ENCODE data around the gene PUS3.

DNA sequence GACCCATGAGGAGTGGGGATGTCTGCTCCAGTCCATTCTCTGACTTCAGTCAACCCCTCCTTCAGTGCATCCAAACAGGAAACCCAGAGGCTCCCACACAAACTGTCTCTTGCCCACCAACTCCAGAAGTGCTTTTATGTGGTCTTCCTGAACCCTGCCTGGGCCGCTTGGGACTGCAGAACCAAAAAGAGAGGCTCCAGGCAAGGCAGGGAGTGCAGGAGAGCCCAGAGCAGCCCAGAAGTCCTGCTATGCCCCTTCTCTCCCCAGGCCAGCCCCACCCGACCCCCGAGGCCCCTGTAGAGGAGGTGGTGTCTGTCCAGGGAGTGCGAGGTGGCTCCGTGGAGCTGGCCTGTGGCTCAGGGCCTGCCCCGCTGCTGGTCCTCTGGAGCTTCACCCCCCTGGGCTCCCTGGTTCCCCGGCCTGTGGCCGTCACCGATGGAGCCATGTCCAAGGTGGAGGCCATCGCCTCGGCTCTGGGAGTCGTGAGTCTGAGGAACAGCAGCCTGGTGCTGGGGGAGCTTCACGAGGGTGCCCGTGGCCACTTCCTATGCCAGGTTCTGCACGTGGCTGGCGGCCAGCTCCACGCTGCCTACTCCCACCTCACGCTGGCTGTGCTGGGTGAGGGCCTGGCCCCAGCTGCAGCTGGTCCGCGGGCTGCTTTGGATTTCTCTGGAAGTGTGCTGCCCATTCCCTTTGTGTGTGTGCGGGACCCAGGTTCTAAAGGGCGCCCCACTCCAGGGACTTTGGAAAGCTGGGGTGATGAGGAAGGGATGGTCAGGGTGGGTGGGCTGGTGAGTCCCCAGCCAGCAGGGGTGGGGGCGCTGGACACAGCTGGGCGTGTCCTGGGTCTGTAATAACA, 44.6 kb upstream of the PUS3 start:
- TF ChIP-seq, protein P1, sequence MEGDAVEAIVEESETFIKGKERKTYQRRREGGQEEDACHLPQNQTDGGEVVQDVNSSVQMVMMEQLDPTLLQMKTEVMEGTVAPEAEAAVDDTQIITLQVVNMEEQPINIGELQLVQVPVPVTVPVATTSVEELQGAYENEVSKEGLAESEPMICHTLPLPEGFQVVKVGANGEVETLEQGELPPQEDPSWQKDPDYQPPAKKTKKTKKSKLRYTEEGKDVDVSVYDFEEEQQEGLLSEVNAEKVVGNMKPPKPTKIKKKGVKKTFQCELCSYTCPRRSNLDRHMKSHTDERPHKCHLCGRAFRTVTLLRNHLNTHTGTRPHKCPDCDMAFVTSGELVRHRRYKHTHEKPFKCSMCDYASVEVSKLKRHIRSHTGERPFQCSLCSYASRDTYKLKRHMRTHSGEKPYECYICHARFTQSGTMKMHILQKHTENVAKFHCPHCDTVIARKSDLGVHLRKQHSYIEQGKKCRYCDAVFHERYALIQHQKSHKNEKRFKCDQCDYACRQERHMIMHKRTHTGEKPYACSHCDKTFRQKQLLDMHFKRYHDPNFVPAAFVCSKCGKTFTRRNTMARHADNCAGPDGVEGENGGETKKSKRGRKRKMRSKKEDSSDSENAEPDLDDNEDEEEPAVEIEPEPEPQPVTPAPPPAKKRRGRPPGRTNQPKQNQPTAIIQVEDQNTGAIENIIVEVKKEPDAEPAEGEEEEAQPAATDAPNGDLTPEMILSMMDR (conservative IDR thresholded peaks at IDR 0.05; ENCODE audit: low read length): no peak
- no peak for TF ChIP-seq EZH2phosphoT487 (IDR thresholded peaks at IDR 0.05; ENCODE audit: borderline replicate concordance, low read depth, low read length)

All from OCI-LY7 (cell line).